ENCODE results near the gene IGFL1. TPM values are rescaled to one million over a fixed set of nuclear protein-coding genes. Genes with fewer than 3 reads are reported as not detected.
"Not testable (repeated sequence)": the region's sequence is repeated elsewhere in the genome, so short reads cannot be mapped to it uniquely, and the experiment has no call there.

IGFL1 gene
- polyA plus RNA-seq, 1 donor: not detected

DNA sequence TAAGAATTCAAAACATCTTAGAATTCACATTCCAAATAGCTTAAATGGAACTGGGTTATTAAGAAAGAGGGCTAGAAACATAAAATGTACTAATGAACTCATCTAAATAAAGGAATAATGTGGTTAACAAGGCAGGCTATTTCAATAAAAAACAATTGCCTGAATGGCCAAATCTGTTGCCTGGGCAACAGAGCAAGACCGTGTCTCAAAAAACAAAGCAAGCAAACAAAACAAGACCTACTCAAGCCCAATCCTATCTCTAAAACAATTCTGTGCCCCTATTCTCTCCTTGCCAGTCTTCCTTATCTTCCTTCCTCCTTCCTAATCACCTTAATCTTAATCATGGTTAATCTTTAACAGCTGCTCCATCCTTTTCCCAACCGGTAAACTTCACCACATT, 12.1 kb downstream of the IGFL1 start:
- Histone ChIP-seq H3K27ac (ENCODE audit: low read length) (no peak overlapping the region), H3K27me3 (ENCODE audit: control insufficient read depth, insufficient read depth, low read length) (no peaks in the 10 kb centered on the region), H3K4me3 (ENCODE audit: low read length) (no peak overlapping the region), H3K4me1 (ENCODE audit: control insufficient read depth, insufficient read depth, low read length) (peaks cover 29% of the 10 kb centered on the region), H3K9me3 (ENCODE audit: control insufficient read depth, low read depth, low read length) (no peaks in the 10 kb centered on the region), H3K36me3 (ENCODE audit: control insufficient read depth, insufficient read depth, low read length) (no peaks in the 10 kb centered on the region)
- no peak for DNase-seq
- 0% methylated on average over 1 of the region's 2 CpGs for WGBS (ENCODE audit: insufficient coverage, low lambda C conversion rate)

DNA sequence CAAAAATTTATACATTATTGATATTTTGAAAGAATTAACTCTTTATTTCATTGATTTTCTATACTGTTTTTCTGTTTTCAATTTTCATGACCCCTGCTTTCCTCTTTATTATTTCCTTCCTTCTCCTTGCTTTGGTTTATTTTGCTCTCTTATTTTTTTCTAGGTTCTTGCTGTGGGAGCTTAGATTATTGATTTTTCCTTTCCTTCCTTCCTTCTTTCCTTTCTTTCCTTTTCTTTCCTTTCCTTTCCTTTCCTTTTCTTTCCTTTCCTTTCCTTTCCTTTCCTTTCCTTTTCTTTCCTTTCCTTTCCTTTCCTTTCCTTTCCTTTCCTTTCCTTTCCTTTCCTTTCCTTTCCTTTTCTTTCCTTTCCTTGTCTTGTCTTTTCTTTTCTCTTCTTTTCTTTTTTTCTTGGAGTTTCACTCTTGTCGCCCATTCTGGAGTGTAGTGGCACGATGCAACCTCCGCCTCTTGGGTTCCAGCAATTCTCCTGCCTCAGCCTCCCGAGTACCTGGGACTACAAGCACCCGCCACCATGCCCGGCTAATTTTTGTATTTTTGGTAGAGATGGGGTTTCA, 13.6 kb downstream of the IGFL1 start:
- WGBS (ENCODE audit: insufficient coverage, low lambda C conversion rate): 100% methylated on average over 2 of the region's 6 CpGs
- H3K27me3 ChIP-seq (ENCODE audit: control insufficient read depth, insufficient read depth, low read length); DNase-seq; H3K4me3 ChIP-seq (ENCODE audit: low read length); H3K36me3 ChIP-seq (ENCODE audit: control insufficient read depth, insufficient read depth, low read length); H3K9me3 ChIP-seq (ENCODE audit: control insufficient read depth, low read depth, low read length); H3K27ac ChIP-seq (ENCODE audit: low read length): not testable (repeated sequence)
- peaks cover 27% of the 10 kb centered on the region for H3K4me1 ChIP-seq (ENCODE audit: control insufficient read depth, insufficient read depth, low read length)

DNA sequence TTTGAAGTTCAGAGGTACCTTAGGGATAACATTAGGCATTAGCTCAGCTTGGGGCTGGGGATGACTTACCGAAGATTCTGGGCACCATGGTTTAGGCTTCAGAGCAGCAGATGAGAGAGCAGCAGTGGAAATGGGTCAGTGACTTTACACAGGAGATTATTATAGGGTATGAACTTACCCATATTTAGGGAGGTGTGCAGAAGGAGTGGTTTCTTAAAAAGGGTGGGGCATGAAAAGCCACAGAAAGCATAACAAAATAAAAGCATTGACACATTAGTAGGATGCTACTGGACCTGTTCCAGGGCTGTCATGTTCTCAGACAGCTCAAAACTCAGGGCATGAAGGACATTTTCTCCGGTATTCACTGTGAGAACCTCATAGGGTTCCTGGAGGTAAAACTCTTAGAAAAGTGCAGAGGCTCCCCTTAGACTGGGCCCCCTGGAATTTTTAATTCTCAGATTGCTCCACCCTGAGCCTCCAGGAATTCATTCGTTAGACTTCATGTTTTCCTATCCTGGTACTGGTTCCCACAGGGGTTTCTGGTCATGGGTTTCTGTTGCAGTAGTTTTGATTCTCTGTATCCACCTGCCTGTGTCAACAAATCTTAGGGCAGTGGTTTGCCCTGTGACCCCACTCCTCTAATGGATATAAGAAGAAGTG, 20.7 kb downstream of the IGFL1 start:
- Histone ChIP-seq H3K27me3 (ENCODE audit: control insufficient read depth, insufficient read depth, low read length) (no peaks in the 10 kb centered on the region), H3K27ac (ENCODE audit: low read length) (no peak overlapping the region), H3K36me3 (ENCODE audit: control insufficient read depth, insufficient read depth, low read length) (no peaks in the 10 kb centered on the region), H3K4me1 (ENCODE audit: control insufficient read depth, insufficient read depth, low read length) (no peaks in the 10 kb centered on the region), H3K9me3 (ENCODE audit: control insufficient read depth, low read depth, low read length) (no peaks in the 10 kb centered on the region), H3K4me3 (ENCODE audit: low read length) (no peak overlapping the region)
- no peak for DNase-seq
- WGBS (ENCODE audit: insufficient coverage, low lambda C conversion rate): no CpG with 5 or more reads among the region's 3 CpGs

DNA sequence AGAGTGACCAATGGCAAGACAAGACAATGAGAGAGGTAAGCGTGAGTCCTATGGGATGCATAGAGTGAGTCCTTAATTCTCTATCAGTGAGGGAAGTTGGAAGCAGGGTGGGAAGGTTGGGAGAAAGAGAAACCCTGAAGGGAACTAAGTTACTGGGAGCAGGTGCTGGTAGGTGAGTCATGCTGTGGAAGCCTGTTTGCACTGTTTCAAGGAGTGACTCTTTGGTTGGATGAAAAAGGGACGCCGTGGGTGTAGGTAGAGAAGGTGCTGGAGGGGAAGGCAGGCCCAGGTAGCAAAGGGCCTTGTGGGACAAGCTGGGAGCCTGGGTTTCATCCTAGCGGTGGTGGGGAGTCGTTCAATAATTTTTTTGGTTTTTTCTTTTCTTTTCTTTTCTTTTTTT, 21.9 kb downstream of the IGFL1 start:
- no peak overlapping the region for H3K4me3 ChIP-seq (ENCODE audit: low read length)
- no peaks in the 10 kb centered on the region for H3K36me3 ChIP-seq (ENCODE audit: control insufficient read depth, insufficient read depth, low read length)
- DNase-seq: no peak
- H3K4me1 ChIP-seq (ENCODE audit: control insufficient read depth, insufficient read depth, low read length): no peaks in the 10 kb centered on the region
- H3K27ac ChIP-seq (ENCODE audit: low read length): no peak overlapping the region
- no peaks in the 10 kb centered on the region for H3K27me3 ChIP-seq (ENCODE audit: control insufficient read depth, insufficient read depth, low read length)
- WGBS (ENCODE audit: insufficient coverage, low lambda C conversion rate): no CpG with 5 or more reads among the region's 5 CpGs
- H3K9me3 ChIP-seq (ENCODE audit: control insufficient read depth, low read depth, low read length): no peaks in the 10 kb centered on the region

DNA sequence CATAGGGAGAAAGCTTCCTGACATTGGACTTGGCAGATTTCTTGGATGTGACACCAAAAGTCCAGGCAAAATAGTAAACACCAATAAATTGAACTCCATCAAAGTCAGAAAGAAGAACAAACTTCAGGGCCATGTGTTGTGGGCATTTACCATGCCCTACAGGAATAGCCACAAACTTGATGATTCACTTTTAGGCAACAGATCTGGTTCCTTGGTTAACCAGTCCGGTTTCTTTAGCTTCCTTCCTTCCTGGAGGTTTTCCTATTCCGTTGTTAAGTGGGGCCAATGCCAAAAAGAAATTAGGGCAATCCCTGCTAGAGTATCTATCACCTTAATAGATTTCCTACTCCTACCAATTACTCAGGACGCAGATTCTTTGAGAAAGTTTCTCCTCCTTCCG, 25.2 kb downstream of the IGFL1 start:
- Histone ChIP-seq H3K9me3 (ENCODE audit: control insufficient read depth, low read depth, low read length) (no peaks in the 10 kb centered on the region), H3K27ac (ENCODE audit: low read length) (no peak overlapping the region), H3K4me3 (ENCODE audit: low read length) (no peak overlapping the region), H3K27me3 (ENCODE audit: control insufficient read depth, insufficient read depth, low read length) (peaks cover 5% of the 10 kb centered on the region), H3K36me3 (ENCODE audit: control insufficient read depth, insufficient read depth, low read length) (no peaks in the 10 kb centered on the region), H3K4me1 (ENCODE audit: control insufficient read depth, insufficient read depth, low read length) (no peaks in the 10 kb centered on the region)
- WGBS (ENCODE audit: insufficient coverage, low lambda C conversion rate): no CpG with 5 or more reads among the region's 4 CpGs
- DNase-seq: no peak

DNA sequence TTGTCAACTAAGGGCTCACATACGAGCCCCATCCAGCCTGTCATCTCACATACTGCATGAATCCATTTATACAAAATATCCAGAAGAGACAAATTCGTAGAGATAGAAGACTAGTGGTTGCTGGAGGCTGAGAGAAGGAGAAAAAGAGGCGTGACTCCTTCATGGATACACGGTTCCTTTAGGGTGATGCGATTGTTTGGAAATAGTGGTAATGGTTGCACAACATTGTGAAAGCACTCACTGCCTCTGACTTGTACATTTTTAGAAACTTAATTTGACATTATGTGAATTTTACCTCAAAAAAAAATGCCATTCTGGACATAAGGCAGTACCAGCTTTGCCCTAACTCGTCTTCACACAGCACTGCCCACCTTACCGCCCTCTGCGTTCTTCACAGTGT, 27.3 kb downstream of the IGFL1 start:
- peaks cover 5% of the 10 kb centered on the region for H3K27me3 ChIP-seq (ENCODE audit: control insufficient read depth, insufficient read depth, low read length)
- H3K4me3 ChIP-seq (ENCODE audit: low read length): no peak overlapping the region
- DNase-seq: no peak
- no CpG with 5 or more reads among the region's 8 CpGs for WGBS (ENCODE audit: insufficient coverage, low lambda C conversion rate)
- H3K9me3 ChIP-seq (ENCODE audit: control insufficient read depth, low read depth, low read length): no peaks in the 10 kb centered on the region
- no peaks in the 10 kb centered on the region for H3K36me3 ChIP-seq (ENCODE audit: control insufficient read depth, insufficient read depth, low read length)
- no peaks in the 10 kb centered on the region for H3K4me1 ChIP-seq (ENCODE audit: control insufficient read depth, insufficient read depth, low read length)
- no peak overlapping the region for H3K27ac ChIP-seq (ENCODE audit: low read length)

DNA sequence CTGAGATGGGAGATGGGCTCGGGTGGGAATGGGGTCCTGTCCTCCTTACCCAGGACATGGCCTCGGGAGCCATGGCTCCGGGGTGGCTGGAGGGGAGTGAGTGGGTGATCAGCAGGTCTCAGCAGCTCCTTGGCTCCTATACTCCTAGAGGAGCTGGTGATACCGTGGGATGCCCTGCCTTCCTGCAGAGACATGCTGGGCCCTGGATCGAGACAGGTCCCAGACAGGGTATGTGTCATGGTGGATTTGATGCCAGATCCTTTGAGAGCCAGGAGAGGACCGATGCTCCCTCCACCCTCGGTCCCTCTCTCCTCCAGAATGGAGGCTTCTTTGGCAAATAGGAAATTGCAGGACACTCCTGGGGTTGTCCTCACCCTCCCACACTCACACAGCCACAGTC, 32.0 kb downstream of the IGFL1 start:
- H3K4me3 ChIP-seq (ENCODE audit: low read length); H3K4me1 ChIP-seq (ENCODE audit: control insufficient read depth, insufficient read depth, low read length); H3K27ac ChIP-seq (ENCODE audit: low read length); H3K36me3 ChIP-seq (ENCODE audit: control insufficient read depth, insufficient read depth, low read length); H3K27me3 ChIP-seq (ENCODE audit: control insufficient read depth, insufficient read depth, low read length); H3K9me3 ChIP-seq (ENCODE audit: control insufficient read depth, low read depth, low read length); DNase-seq: not testable (repeated sequence)
- no CpG with 5 or more reads among the region's 7 CpGs for WGBS (ENCODE audit: insufficient coverage, low lambda C conversion rate)

DNA sequence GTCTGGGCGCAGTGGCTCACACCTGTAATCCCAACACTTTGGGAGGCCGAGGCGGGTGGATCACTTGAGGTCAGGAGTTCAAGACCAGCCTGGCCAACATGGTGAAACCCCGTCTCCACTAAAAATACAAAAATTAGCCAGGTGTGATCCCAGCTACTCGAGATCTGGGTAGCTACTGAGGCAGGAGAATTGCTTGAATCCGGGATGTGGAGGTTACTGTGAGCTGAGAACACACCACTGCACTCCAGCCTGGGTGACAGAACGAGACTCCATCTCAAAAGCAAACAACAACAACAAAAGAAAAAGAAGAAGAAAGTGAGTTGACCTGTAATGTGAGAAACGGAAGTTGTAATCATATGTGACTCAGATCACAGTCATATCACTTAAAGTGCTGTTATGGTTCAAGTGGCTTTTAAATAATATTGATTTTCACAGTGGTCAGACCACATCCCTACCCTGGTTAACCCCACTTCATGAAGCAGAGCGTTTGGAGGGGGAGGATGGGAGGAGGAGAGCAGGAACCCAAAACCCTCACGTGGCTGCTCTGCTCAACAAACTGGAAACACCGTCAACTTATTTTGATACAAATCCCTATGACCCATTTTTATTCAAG, 33.2 kb downstream of the IGFL1 start:
- H3K27ac ChIP-seq (ENCODE audit: low read length); H3K36me3 ChIP-seq (ENCODE audit: control insufficient read depth, insufficient read depth, low read length); H3K4me3 ChIP-seq (ENCODE audit: low read length); H3K9me3 ChIP-seq (ENCODE audit: control insufficient read depth, low read depth, low read length); DNase-seq; H3K27me3 ChIP-seq (ENCODE audit: control insufficient read depth, insufficient read depth, low read length); H3K4me1 ChIP-seq (ENCODE audit: control insufficient read depth, insufficient read depth, low read length): not testable (repeated sequence)
- 30% methylated on average over 2 of the region's 11 CpGs for WGBS (ENCODE audit: insufficient coverage, low lambda C conversion rate)

DNA sequence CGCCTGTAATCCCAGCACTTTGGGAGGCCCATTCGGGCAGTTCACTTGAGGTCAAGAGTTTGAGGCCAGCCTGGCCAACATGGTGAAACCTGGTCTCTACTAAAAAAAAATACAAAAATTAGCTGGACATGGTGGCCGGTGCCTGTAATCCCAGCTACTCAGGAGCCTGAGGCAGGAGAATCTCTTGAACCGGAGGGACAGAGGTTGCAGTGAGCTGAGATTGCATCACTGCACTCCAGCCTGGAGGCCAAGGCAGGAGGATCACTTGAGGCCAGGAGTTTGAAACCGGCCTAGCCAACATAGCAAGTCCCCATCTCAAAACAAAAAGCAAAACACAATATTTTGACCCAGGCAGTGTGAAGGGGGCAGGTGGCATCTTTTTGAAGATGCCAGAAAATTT, 35.3 kb downstream of the IGFL1 start:
- H3K4me3 ChIP-seq (ENCODE audit: low read length); H3K4me1 ChIP-seq (ENCODE audit: control insufficient read depth, insufficient read depth, low read length); H3K27me3 ChIP-seq (ENCODE audit: control insufficient read depth, insufficient read depth, low read length); H3K9me3 ChIP-seq (ENCODE audit: control insufficient read depth, low read depth, low read length); H3K36me3 ChIP-seq (ENCODE audit: control insufficient read depth, insufficient read depth, low read length); DNase-seq; H3K27ac ChIP-seq (ENCODE audit: low read length): not testable (repeated sequence)
- WGBS (ENCODE audit: insufficient coverage, low lambda C conversion rate): no CpG with 5 or more reads among the region's 5 CpGs

DNA sequence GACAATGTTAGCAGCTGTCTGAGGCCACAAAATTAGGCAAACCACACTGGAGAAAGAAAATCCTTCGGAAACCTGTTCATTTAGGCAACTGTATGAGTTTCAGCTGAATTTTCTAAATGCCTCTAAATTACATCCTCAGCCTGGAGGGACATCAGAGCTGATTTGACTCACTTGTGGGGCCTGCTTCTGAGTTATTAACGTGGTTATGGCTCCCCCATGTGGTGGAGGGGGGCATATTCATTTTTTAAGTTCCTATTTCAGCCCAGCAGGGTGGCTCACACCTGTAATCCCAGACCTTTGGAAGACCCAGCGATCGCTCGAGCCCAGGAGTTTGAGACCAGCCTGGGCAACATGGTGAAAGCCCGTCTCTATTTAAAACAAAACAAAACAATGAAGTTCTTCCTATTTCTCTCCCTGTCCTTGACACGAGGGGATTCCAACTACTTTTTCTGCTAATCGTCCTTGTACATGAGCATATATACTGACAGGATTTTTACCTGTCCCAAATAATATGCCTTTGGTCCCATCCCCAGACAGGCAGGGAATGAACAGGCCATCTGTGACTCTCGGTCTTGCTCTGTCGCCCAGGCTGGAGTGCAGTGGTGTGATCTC, 35.8 kb downstream of the IGFL1 start:
- Histone ChIP-seq H3K27ac (ENCODE audit: low read length) (no peak overlapping the region), H3K36me3 (ENCODE audit: control insufficient read depth, insufficient read depth, low read length) (no peaks in the 10 kb centered on the region), H3K4me3 (ENCODE audit: low read length) (no peak overlapping the region), H3K9me3 (ENCODE audit: control insufficient read depth, low read depth, low read length) (no peaks in the 10 kb centered on the region), H3K27me3 (ENCODE audit: control insufficient read depth, insufficient read depth, low read length) (no peaks in the 10 kb centered on the region), H3K4me1 (ENCODE audit: control insufficient read depth, insufficient read depth, low read length) (no peaks in the 10 kb centered on the region)
- peak; percentile 59 to 61 for DNase-seq
- 0% methylated on average over 1 of the region's 10 CpGs for WGBS (ENCODE audit: insufficient coverage, low lambda C conversion rate)

All from large intestine (tissue), 3 donors.